GM11168 (cell line): Measurements from ENCODE around the gene FAU.

ENCODE experiments used
- in situ Hi-C: fragments of 300-500 bp; cut with MboI; formaldehyde crosslinking; loops from one replicate; pipeline ENCODE4 v1.12.0; 2022; ENCODE audit warnings: low sequenced_read_pairs; ENCODE audit not compliant: unreplicated experiment

The FAU gene

GRCh38 chr11:65136515-65137096 lies 14.7 kb upstream of the FAU start:
- in situ Hi-C loops = no loop called here

- in situ Hi-C loops = no loop called here
These were observed 13.8 kb upstream of the FAU start for GRCh38 chr11:65135633-65136145.

- in situ Hi-C loops = no loop called here
These were observed 13.2 kb upstream of the FAU start for GRCh38 chr11:65134952-65135632.

- in situ Hi-C loops = no loop called here
These were observed 12.5 kb upstream of the FAU start, which contains the start of gene SYVN1 for GRCh38 chr11:65134240-65134951. SYVN1 (minus strand) TSS chr11:65134519; CDS start chr11:65133601, 918 bp downstream.

GRCh38 chr11:65133724-65134123 lies 11.8 kb upstream of the FAU start:
- in situ Hi-C loops = no loop called here

GRCh38 chr11:65132988-65133700 lies 11.2 kb upstream of the FAU start:
- in situ Hi-C loops = no loop called here

GRCh38 chr11:65132238-65132987 lies 10.5 kb upstream of the FAU start:
- in situ Hi-C loops = no loop called here

GRCh38 chr11:65131895-65132237 lies 9.9 kb upstream of the FAU start:
- in situ Hi-C loops = no loop called here

GRCh38 chr11:65131417-65131776 lies 9.5 kb upstream of the FAU start:
- in situ Hi-C loops = no loop called here

- in situ Hi-C loops = no loop called here
These were observed 8.9 kb upstream of the FAU start for GRCh38 chr11:65130631-65131416.

- in situ Hi-C loops = no loop called here
These were observed 7.9 kb upstream of the FAU start for GRCh38 chr11:65129649-65130441.

GRCh38 chr11:65128182-65129145 lies 6.5 kb upstream of the FAU start:
- in situ Hi-C loops = no loop called here

GRCh38 chr11:65127473-65128181 lies 5.7 kb upstream of the FAU start:
- in situ Hi-C loops = no loop called here

GRCh38 chr11:65126624-65127274 lies 4.8 kb upstream of the FAU start:
- in situ Hi-C loops = no loop called here

- in situ Hi-C loops = no loop called here
These were observed 3.5 kb upstream of the FAU start for GRCh38 chr11:65125197-65126056.
